DOHH2 (cell line): ENCODE data around the gene ARHGAP11B.
"Not testable (repeated sequence)": the region's sequence is repeated elsewhere in the genome, so short reads cannot be mapped to it uniquely, and the experiment has no call there.

Source experiments
- EZH2phosphoT487 ChIP-seq: fragments of 200-600 bp; sonication (generic); IDR thresholded peaks from 2 replicates; pipeline ENCODE4 v1.6.1; 2017; ENCODE audit warnings: borderline replicate concordance, mild to moderate bottlenecking, antibody characterized with exemption, low read length, moderate library complexity, mixed read lengths
- TF ChIP-seq, protein P1 (sequence below): fragments of 200-600 bp; sonication (generic); IDR thresholded peaks from one replicate; pipeline ENCODE4 v1.5.1; 2014; ENCODE audit warnings: antibody characterized with exemption, mild to moderate bottlenecking, low read depth, low read length; ENCODE audit not compliant: poor library complexity, severe bottlenecking

DNA sequence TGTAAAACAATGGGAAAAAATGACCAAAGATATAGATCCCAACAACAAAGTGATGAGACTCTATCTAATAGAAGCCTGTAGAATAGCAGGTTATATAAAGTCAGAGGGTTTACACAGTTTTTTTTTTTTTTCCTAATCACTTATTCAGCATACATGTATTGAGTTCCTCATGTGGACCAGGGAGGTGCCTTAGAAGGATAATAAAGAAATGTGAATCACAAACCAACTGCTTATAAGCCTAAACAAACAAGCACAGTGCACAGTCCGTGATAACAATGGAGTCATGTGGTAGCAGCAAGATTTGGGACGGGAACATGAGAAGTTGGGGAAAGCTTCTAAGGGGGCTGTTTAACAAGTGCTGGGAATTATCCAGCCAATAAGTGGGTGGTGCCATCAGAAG, 60.7 kb downstream of the ARHGAP11B start:
- TF ChIP-seq, protein P1, sequence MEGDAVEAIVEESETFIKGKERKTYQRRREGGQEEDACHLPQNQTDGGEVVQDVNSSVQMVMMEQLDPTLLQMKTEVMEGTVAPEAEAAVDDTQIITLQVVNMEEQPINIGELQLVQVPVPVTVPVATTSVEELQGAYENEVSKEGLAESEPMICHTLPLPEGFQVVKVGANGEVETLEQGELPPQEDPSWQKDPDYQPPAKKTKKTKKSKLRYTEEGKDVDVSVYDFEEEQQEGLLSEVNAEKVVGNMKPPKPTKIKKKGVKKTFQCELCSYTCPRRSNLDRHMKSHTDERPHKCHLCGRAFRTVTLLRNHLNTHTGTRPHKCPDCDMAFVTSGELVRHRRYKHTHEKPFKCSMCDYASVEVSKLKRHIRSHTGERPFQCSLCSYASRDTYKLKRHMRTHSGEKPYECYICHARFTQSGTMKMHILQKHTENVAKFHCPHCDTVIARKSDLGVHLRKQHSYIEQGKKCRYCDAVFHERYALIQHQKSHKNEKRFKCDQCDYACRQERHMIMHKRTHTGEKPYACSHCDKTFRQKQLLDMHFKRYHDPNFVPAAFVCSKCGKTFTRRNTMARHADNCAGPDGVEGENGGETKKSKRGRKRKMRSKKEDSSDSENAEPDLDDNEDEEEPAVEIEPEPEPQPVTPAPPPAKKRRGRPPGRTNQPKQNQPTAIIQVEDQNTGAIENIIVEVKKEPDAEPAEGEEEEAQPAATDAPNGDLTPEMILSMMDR = not testable (repeated sequence)
- not testable (repeated sequence) for TF ChIP-seq EZH2phosphoT487
